Gastrocnemius medialis (tissue), 4 donors: Measurements from ENCODE around the gene MMP25.

Source experiments
- POLR2A ChIP-seq, 2 donors: fragments of 450-650 bp; IDR thresholded peaks; one replicate each; pipeline ENCODE4 v1.6.1; 2017; ENCODE audit warnings: antibody characterized with exemption in 2 of 2, mild to moderate bottlenecking in 2 of 2, moderate library complexity in 2 of 2
- TF ChIP-seq, protein P1 (sequence below), 5 experiments: fragments of 450-650 bp in 3 of 5; fragments of 200-600 bp in 2 of 5; sonication (generic) in 2 of 5; IDR thresholded peaks in 4 of 5; conservative IDR thresholded peaks in 1 of 5; 1 replicate in 4 of 5; 2 replicates in 1 of 5; pipeline ENCODE4 v1.5.1; 2016 to 2019; ENCODE audit warnings: antibody characterized with exemption in 5 of 5, mild to moderate bottlenecking in 3 of 5, moderate library complexity in 3 of 5

DNA sequence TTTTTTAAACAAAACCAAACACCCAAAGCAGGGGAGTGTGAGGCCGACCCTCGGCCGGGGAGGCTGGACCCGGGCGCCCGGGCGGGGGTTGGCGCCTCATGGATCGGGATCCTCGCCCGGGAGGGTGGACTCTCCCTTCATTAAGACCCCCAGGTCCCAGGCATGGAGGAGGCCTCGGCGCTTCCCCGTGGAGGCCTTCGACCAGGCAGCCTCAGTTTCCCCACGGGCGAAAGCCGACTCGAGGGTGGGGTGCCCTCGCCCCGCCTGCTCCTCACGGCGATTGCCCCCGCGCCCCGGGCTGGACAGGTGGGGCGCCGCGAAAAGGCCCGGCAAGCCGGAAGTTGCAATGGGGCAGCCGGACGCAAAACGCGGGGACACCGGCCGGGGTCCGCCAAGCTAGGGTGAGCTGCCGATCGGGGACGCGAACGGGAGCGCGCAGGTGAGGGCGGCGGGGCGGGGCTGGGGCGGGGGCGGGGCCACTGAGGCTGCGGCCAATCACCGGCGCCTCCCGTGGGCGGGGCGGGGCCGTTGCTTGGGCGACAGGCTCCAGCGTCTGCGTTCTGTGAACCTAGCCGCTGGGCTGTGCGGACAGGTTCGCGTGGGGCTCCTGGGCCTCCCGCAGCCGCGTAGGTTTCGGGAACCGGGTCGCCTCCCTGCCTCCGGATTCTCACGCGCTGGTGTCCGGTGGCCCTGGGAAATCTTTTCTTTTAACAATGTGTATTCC lies 60.0 kb downstream of the MMP25 start:
- TF ChIP-seq, protein P1, sequence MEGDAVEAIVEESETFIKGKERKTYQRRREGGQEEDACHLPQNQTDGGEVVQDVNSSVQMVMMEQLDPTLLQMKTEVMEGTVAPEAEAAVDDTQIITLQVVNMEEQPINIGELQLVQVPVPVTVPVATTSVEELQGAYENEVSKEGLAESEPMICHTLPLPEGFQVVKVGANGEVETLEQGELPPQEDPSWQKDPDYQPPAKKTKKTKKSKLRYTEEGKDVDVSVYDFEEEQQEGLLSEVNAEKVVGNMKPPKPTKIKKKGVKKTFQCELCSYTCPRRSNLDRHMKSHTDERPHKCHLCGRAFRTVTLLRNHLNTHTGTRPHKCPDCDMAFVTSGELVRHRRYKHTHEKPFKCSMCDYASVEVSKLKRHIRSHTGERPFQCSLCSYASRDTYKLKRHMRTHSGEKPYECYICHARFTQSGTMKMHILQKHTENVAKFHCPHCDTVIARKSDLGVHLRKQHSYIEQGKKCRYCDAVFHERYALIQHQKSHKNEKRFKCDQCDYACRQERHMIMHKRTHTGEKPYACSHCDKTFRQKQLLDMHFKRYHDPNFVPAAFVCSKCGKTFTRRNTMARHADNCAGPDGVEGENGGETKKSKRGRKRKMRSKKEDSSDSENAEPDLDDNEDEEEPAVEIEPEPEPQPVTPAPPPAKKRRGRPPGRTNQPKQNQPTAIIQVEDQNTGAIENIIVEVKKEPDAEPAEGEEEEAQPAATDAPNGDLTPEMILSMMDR (IDR thresholded peaks at IDR 0.05 in 4 of 5, conservative IDR thresholded peaks at IDR 0.05 in 1 of 5): no peak
- TF ChIP-seq POLR2A (IDR thresholded peaks at IDR 0.05): peak in 1 of 2 donors; percentile 28
